ENCODE measurements around the gene CCDC90B. TPM values are rescaled to one million over a fixed set of nuclear protein-coding genes. Genes with fewer than 3 reads are reported as not detected.
A peak's percentile ranks its signal among the peaks of the same experiment; 100 is the strongest.

CCDC90B gene
- total and polyA plus RNA-seq, 2 of the 8 experiments (the other 6 are each of a cell fraction or from before 2014, with no cell fraction given), result 21.8 to 54.5 TPM

DNA sequence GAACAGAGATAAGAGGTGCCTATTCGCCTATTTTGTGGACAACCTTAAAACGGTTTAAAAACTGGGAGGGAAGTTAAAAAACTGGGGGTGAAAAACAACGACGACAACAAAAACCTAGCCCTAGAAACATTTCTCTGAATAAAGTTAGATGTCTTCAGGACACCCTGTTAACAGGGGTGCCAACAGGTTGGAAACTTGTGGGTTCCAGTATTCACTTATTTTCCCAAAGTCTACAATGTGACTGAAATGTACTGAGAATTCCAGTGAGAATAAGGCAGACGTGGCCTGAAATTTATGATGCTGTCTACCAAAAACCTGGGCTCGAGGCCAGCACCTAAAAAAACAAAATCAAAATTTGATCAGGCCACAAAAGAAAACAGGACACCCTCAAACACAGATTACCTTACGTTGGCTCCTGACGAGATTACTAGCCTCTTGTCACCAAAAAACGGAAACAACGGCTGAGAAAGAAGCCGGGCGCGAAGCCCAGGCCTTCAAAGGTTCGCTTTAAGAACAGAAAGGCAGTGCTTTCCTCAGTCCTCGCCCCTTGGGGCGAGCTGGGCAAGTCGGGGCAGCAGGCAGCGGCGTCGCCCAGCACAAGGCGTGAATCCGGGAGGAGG is 906 bp downstream of the CCDC90B start (continued):
- TF ChIP-seq, protein P1, sequence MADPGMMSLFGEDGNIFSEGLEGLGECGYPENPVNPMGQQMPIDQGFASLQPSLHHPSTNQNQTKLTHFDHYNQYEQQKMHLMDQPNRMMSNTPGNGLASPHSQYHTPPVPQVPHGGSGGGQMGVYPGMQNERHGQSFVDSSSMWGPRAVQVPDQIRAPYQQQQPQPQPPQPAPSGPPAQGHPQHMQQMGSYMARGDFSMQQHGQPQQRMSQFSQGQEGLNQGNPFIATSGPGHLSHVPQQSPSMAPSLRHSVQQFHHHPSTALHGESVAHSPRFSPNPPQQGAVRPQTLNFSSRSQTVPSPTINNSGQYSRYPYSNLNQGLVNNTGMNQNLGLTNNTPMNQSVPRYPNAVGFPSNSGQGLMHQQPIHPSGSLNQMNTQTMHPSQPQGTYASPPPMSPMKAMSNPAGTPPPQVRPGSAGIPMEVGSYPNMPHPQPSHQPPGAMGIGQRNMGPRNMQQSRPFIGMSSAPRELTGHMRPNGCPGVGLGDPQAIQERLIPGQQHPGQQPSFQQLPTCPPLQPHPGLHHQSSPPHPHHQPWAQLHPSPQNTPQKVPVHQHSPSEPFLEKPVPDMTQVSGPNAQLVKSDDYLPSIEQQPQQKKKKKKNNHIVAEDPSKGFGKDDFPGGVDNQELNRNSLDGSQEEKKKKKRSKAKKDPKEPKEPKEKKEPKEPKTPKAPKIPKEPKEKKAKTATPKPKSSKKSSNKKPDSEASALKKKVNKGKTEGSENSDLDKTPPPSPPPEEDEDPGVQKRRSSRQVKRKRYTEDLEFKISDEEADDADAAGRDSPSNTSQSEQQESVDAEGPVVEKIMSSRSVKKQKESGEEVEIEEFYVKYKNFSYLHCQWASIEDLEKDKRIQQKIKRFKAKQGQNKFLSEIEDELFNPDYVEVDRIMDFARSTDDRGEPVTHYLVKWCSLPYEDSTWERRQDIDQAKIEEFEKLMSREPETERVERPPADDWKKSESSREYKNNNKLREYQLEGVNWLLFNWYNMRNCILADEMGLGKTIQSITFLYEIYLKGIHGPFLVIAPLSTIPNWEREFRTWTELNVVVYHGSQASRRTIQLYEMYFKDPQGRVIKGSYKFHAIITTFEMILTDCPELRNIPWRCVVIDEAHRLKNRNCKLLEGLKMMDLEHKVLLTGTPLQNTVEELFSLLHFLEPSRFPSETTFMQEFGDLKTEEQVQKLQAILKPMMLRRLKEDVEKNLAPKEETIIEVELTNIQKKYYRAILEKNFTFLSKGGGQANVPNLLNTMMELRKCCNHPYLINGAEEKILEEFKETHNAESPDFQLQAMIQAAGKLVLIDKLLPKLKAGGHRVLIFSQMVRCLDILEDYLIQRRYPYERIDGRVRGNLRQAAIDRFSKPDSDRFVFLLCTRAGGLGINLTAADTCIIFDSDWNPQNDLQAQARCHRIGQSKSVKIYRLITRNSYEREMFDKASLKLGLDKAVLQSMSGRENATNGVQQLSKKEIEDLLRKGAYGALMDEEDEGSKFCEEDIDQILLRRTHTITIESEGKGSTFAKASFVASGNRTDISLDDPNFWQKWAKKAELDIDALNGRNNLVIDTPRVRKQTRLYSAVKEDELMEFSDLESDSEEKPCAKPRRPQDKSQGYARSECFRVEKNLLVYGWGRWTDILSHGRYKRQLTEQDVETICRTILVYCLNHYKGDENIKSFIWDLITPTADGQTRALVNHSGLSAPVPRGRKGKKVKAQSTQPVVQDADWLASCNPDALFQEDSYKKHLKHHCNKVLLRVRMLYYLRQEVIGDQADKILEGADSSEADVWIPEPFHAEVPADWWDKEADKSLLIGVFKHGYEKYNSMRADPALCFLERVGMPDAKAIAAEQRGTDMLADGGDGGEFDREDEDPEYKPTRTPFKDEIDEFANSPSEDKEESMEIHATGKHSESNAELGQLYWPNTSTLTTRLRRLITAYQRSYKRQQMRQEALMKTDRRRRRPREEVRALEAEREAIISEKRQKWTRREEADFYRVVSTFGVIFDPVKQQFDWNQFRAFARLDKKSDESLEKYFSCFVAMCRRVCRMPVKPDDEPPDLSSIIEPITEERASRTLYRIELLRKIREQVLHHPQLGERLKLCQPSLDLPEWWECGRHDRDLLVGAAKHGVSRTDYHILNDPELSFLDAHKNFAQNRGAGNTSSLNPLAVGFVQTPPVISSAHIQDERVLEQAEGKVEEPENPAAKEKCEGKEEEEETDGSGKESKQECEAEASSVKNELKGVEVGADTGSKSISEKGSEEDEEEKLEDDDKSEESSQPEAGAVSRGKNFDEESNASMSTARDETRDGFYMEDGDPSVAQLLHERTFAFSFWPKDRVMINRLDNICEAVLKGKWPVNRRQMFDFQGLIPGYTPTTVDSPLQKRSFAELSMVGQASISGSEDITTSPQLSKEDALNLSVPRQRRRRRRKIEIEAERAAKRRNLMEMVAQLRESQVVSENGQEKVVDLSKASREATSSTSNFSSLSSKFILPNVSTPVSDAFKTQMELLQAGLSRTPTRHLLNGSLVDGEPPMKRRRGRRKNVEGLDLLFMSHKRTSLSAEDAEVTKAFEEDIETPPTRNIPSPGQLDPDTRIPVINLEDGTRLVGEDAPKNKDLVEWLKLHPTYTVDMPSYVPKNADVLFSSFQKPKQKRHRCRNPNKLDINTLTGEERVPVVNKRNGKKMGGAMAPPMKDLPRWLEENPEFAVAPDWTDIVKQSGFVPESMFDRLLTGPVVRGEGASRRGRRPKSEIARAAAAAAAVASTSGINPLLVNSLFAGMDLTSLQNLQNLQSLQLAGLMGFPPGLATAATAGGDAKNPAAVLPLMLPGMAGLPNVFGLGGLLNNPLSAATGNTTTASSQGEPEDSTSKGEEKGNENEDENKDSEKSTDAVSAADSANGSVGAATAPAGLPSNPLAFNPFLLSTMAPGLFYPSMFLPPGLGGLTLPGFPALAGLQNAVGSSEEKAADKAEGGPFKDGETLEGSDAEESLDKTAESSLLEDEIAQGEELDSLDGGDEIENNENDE (IDR thresholded peaks at IDR 0.05; ENCODE audit: insufficient replicate concordance, low read length), result no peak
- TF ChIP-seq, protein P2, sequence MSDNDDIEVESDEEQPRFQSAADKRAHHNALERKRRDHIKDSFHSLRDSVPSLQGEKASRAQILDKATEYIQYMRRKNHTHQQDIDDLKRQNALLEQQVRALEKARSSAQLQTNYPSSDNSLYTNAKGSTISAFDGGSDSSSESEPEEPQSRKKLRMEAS (IDR thresholded peaks at IDR 0.05), result peak; percentile 66; the same call in 1 of the 2 replicates
- TF ChIP-seq, protein P3, sequence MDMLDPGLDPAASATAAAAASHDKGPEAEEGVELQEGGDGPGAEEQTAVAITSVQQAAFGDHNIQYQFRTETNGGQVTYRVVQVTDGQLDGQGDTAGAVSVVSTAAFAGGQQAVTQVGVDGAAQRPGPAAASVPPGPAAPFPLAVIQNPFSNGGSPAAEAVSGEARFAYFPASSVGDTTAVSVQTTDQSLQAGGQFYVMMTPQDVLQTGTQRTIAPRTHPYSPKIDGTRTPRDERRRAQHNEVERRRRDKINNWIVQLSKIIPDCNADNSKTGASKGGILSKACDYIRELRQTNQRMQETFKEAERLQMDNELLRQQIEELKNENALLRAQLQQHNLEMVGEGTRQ (IDR thresholded peaks at IDR 0.05; ENCODE audit: low read length), result no peak
- no peak for TF ChIP-seq BRCA1 (IDR thresholded peaks at IDR 0.05; ENCODE audit: low read depth, low read length)

All from H1 (cell line).